ENCODE measurements around the gene NAA38.

The NAA38 gene

DNA sequence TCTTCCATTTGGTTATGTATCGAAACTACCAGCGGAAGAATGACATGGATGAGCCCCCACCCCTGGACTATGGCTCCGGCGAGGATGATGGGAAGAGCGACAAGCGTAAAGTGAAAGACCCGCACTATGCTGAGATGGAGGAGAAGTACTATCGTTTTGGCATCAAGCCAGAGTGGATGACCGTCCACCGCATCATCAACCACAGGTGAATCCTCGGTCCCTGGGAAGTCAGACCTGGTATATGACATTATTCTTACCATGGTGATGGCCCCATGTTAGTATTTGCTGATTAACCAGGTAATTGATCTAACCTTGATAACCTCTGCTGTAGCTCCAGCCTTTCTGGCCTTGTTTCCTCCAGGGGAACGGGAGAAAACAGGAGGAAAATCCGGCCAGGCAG is 39.7 kb upstream of the NAA38 start:
- Histone ChIP-seq H3K27me3 (ENCODE audit: control insufficient read depth in 1 of 2, insufficient read depth in 1 of 2, low read length in 2 of 2) (no peaks in the 10 kb centered on the region), H3K36me3 (ENCODE audit: control insufficient read depth in 1 of 2, insufficient read depth in 2 of 2, low read depth in 1 of 2, low read length in 2 of 2) (peaks cover 78 to 86% of the 10 kb centered on the region in 2 experiments), H2BK120ac (ENCODE audit: low read depth, low read length) (no peak overlapping the region), H3K4me2 (ENCODE audit: low read length, poor library complexity, severe bottlenecking) (no peak overlapping the region), H3K18ac (ENCODE audit: low read depth in 1 of 2, low read length in 2 of 2) (no peak overlapping the region), H2AFZ (ENCODE audit: low read depth, low read length) (no peak overlapping the region), H2BK15ac (ENCODE audit: low read depth, poor library complexity, severe bottlenecking) (no peak overlapping the region), H3K23ac (ENCODE audit: low read length in 2 of 2) (no peak overlapping the region), H2BK5ac (ENCODE audit: low read depth, low read length, poor library complexity, severe bottlenecking) (no peak overlapping the region), H3K4me1 (ENCODE audit: control insufficient read depth, insufficient read depth, low read depth, low read length) (no peaks in the 10 kb centered on the region), H4K91ac (ENCODE audit: low read length) (no peak overlapping the region), H3K4ac (ENCODE audit: low read depth in 1 of 2, low read length in 2 of 2) (no peak overlapping the region), H3K4me3 (ENCODE audit: insufficient read depth in 1 of 2, low read depth in 1 of 2, low read length in 2 of 2) (no peak overlapping the region), H3K14ac (ENCODE audit: low read length in 2 of 2) (no peak overlapping the region), H3K79me1 (replicated peaks; ENCODE audit: low read length, poor library complexity, severe bottlenecking) (peaks cover 56% of the 10 kb centered on the region), H4K8ac (ENCODE audit: low read length) (no peak overlapping the region), H3K27ac (ENCODE audit: low read length, poor library complexity, severe bottlenecking) (no peak overlapping the region), H3K9ac (ENCODE audit: low read length) (peak overlapping the region; percentile 54), H3K9me3 (ENCODE audit: control insufficient read depth, low read length) (no peaks in the 10 kb centered on the region), H2AK5ac (ENCODE audit: low read length, severe bottlenecking) (no peak overlapping the region), H2BK12ac (ENCODE audit: low read length in 2 of 2) (no peak overlapping the region)
- WGBS: 93% methylated on average over 13 of the region's 13 CpGs
- DNase-seq: no peak

DNA sequence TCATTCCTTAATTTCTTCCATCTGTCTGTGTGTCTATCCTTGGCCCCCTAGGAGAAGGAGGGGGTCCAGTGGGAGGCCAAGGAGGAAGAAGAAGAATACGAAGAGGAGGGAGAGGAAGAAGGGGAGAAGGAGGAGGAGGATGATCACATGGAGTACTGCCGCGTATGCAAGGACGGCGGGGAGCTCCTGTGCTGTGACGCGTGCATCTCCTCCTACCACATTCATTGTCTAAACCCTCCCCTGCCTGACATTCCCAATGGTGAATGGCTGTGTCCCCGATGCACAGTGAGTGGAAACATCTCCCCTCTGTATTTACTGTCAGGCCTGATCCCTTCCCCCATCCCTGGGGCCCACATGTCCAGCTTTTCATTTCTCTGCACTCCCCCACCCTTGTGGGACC is 37.5 kb upstream of the NAA38 start:
- H3K4me3 ChIP-seq (ENCODE audit: insufficient read depth in 1 of 2, low read depth in 1 of 2, low read length in 2 of 2): no peak overlapping the region
- H3K4ac ChIP-seq (ENCODE audit: low read depth in 1 of 2, low read length in 2 of 2): no peak overlapping the region
- H4K91ac ChIP-seq (ENCODE audit: low read length): no peak overlapping the region
- H3K36me3 ChIP-seq (ENCODE audit: control insufficient read depth in 1 of 2, insufficient read depth in 2 of 2, low read depth in 1 of 2, low read length in 2 of 2): peaks cover 78 to 84% of the 10 kb centered on the region in 2 experiments
- no peak overlapping the region for H3K4me2 ChIP-seq (ENCODE audit: low read length, poor library complexity, severe bottlenecking)
- no peaks in the 10 kb centered on the region for H3K27me3 ChIP-seq (ENCODE audit: control insufficient read depth in 1 of 2, insufficient read depth in 1 of 2, low read length in 2 of 2)
- H2AFZ ChIP-seq (ENCODE audit: low read depth, low read length): no peak overlapping the region
- H3K79me1 ChIP-seq (replicated peaks; ENCODE audit: low read length, poor library complexity, severe bottlenecking): peaks cover 60% of the 10 kb centered on the region
- 95% methylated on average over 8 of the region's 8 CpGs for WGBS
- no peaks in the 10 kb centered on the region for H3K4me1 ChIP-seq (ENCODE audit: control insufficient read depth, insufficient read depth, low read depth, low read length)
- H3K9ac ChIP-seq (ENCODE audit: low read length): peak overlapping the region; percentile 5
- H2BK5ac ChIP-seq (ENCODE audit: low read depth, low read length, poor library complexity, severe bottlenecking): no peak overlapping the region
- no peak overlapping the region for H2AK5ac ChIP-seq (ENCODE audit: low read length, severe bottlenecking)
- no peak overlapping the region for H3K14ac ChIP-seq (ENCODE audit: low read length in 2 of 2)
- H3K18ac ChIP-seq (ENCODE audit: low read depth in 1 of 2, low read length in 2 of 2): no peak overlapping the region
- no peaks in the 10 kb centered on the region for H3K9me3 ChIP-seq (ENCODE audit: control insufficient read depth, low read length)
- no peak overlapping the region for H4K8ac ChIP-seq (ENCODE audit: low read length)
- H2BK12ac ChIP-seq (ENCODE audit: low read length in 2 of 2): no peak overlapping the region
- H3K27ac ChIP-seq (ENCODE audit: low read length, poor library complexity, severe bottlenecking): no peak overlapping the region
- no peak overlapping the region for H2BK120ac ChIP-seq (ENCODE audit: low read depth, low read length)
- H3K23ac ChIP-seq (ENCODE audit: low read length in 2 of 2): no peak overlapping the region
- H2BK15ac ChIP-seq (ENCODE audit: low read depth, poor library complexity, severe bottlenecking): no peak overlapping the region
- no peak for DNase-seq

DNA sequence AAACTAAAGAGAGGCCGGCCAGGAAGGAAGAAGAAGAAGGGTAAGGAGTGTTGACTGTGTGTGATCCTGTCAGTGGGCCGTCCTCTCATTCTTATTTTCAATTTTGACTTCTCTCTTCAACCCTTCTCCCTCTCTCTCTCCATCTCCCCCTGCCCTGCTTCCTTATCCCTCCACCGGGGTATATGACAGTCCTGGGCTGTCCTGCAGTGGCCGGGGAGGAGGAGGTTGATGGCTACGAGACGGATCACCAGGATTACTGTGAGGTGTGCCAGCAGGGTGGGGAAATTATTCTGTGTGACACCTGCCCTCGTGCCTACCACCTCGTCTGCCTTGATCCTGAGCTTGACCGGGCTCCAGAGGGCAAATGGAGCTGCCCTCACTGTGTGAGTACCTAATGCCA is 36.9 kb upstream of the NAA38 start:
- 99% methylated on average over 7 of the region's 9 CpGs for WGBS
- peaks cover 58% of the 10 kb centered on the region for H3K79me1 ChIP-seq (replicated peaks; ENCODE audit: low read length, poor library complexity, severe bottlenecking)
- no peak overlapping the region for H4K8ac ChIP-seq (ENCODE audit: low read length)
- no peak overlapping the region for H2AFZ ChIP-seq (ENCODE audit: low read depth, low read length)
- H2AK5ac ChIP-seq (ENCODE audit: low read length, severe bottlenecking): no peak overlapping the region
- no peaks in the 10 kb centered on the region for H3K27me3 ChIP-seq (ENCODE audit: control insufficient read depth in 1 of 2, insufficient read depth in 1 of 2, low read length in 2 of 2)
- no peaks in the 10 kb centered on the region for H3K9me3 ChIP-seq (ENCODE audit: control insufficient read depth, low read length)
- H3K23ac ChIP-seq (ENCODE audit: low read length in 2 of 2): no peak overlapping the region
- H3K9ac ChIP-seq (ENCODE audit: low read length): peak overlapping the region; percentile 5
- no peak overlapping the region for H2BK15ac ChIP-seq (ENCODE audit: low read depth, poor library complexity, severe bottlenecking)
- peaks cover 72 to 77% of the 10 kb centered on the region in 2 experiments for H3K36me3 ChIP-seq (ENCODE audit: control insufficient read depth in 1 of 2, insufficient read depth in 2 of 2, low read depth in 1 of 2, low read length in 2 of 2)
- no peak overlapping the region for H3K4me2 ChIP-seq (ENCODE audit: low read length, poor library complexity, severe bottlenecking)
- H3K14ac ChIP-seq (ENCODE audit: low read length in 2 of 2): no peak overlapping the region
- no peak overlapping the region for H2BK120ac ChIP-seq (ENCODE audit: low read depth, low read length)
- no peak overlapping the region for H3K18ac ChIP-seq (ENCODE audit: low read depth in 1 of 2, low read length in 2 of 2)
- no peak overlapping the region for H2BK12ac ChIP-seq (ENCODE audit: low read length in 2 of 2)
- no peak for DNase-seq
- no peak overlapping the region for H4K91ac ChIP-seq (ENCODE audit: low read length)
- no peak overlapping the region for H3K27ac ChIP-seq (ENCODE audit: low read length, poor library complexity, severe bottlenecking)
- H3K4me3 ChIP-seq (ENCODE audit: insufficient read depth in 1 of 2, low read depth in 1 of 2, low read length in 2 of 2): no peak overlapping the region
- no peak overlapping the region for H3K4ac ChIP-seq (ENCODE audit: low read depth in 1 of 2, low read length in 2 of 2)
- peaks cover 4% of the 10 kb centered on the region for H3K4me1 ChIP-seq (ENCODE audit: control insufficient read depth, insufficient read depth, low read depth, low read length)
- no peak overlapping the region for H2BK5ac ChIP-seq (ENCODE audit: low read depth, low read length, poor library complexity, severe bottlenecking)

DNA sequence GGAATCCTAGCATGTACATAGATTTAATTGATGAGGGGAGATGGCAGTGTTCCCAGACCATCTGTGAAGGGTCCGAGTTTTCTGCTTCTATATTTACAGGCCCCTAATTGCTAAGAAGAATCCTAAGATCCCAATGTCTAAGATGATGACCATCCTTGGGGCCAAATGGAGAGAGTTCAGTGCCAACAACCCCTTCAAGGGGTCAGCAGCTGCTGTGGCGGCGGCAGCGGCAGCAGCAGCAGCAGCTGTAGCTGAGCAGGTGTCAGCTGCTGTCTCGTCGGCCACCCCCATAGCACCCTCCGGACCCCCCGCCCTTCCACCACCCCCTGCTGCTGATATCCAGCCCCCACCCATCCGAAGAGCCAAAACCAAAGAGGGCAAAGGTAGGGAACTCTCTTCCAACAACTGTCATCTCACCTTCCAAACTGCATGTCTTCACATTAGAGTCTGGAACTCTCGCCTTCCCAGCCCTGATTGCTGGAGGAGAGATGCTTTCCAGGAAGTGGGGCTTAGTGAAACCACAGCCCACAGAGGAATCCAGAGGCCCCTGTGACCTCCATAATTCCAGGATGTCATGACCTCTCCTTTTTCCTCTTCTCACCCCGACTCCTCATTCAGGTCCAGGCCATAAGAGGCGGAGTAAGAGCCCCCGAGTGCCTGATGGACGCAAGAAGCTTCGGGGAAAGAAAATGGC is 36.0 kb upstream of the NAA38 start:
- no peak overlapping the region for H2AK5ac ChIP-seq (ENCODE audit: low read length, severe bottlenecking)
- H3K9me3 ChIP-seq (ENCODE audit: control insufficient read depth, low read length): no peaks in the 10 kb centered on the region
- peaks cover 63 to 68% of the 10 kb centered on the region in 2 experiments for H3K36me3 ChIP-seq (ENCODE audit: control insufficient read depth in 1 of 2, insufficient read depth in 2 of 2, low read depth in 1 of 2, low read length in 2 of 2)
- H4K8ac ChIP-seq (ENCODE audit: low read length): no peak overlapping the region
- DNase-seq: no peak
- H2AFZ ChIP-seq (ENCODE audit: low read depth, low read length): no peak overlapping the region
- peaks cover 11% of the 10 kb centered on the region for H3K4me1 ChIP-seq (ENCODE audit: control insufficient read depth, insufficient read depth, low read depth, low read length)
- H3K18ac ChIP-seq (ENCODE audit: low read depth in 1 of 2, low read length in 2 of 2): no peak overlapping the region
- H2BK12ac ChIP-seq (ENCODE audit: low read length in 2 of 2): no peak overlapping the region
- no peak overlapping the region for H2BK120ac ChIP-seq (ENCODE audit: low read depth, low read length)
- H3K79me1 ChIP-seq (replicated peaks; ENCODE audit: low read length, poor library complexity, severe bottlenecking): peaks cover 50% of the 10 kb centered on the region
- H3K4me2 ChIP-seq (ENCODE audit: low read length, poor library complexity, severe bottlenecking): no peak overlapping the region
- H3K4ac ChIP-seq (ENCODE audit: low read depth in 1 of 2, low read length in 2 of 2): no peak overlapping the region
- H2BK5ac ChIP-seq (ENCODE audit: low read depth, low read length, poor library complexity, severe bottlenecking): no peak overlapping the region
- no peak overlapping the region for H2BK15ac ChIP-seq (ENCODE audit: low read depth, poor library complexity, severe bottlenecking)
- no peaks in the 10 kb centered on the region for H3K27me3 ChIP-seq (ENCODE audit: control insufficient read depth in 1 of 2, insufficient read depth in 1 of 2, low read length in 2 of 2)
- H3K9ac ChIP-seq (ENCODE audit: low read length): no peak overlapping the region
- WGBS: 95% methylated on average over 11 of the region's 15 CpGs
- no peak overlapping the region for H3K14ac ChIP-seq (ENCODE audit: low read length in 2 of 2)
- H3K4me3 ChIP-seq (ENCODE audit: insufficient read depth in 1 of 2, low read depth in 1 of 2, low read length in 2 of 2): no peak overlapping the region
- H3K23ac ChIP-seq (ENCODE audit: low read length in 2 of 2): no peak overlapping the region
- no peak overlapping the region for H3K27ac ChIP-seq (ENCODE audit: low read length, poor library complexity, severe bottlenecking)
- no peak overlapping the region for H4K91ac ChIP-seq (ENCODE audit: low read length)
